Stimulated activated CD4-positive, alpha-beta T cell treated with anti-CD3 and anti-CD28 coated beads, Interleukin-4, amount 100 ng/mL, for 48 hours (primary cell): Measurements from ENCODE around the gene RBM25.
"Not testable (repeated sequence)": the region's sequence is repeated elsewhere in the genome, so short reads cannot be mapped to it uniquely, and the experiment has no call there.

ENCODE experiments used
- DNase-seq, 2 donors: peaks; one replicate each; pipeline ENCODE4 v3.0.0-alpha.2; 2020; ENCODE audit warnings: low read depth in 2 of 2

The RBM25 gene

GRCh38 chr14:73058224-73058921, at the start of gene RBM25:
Gene RBM25 (plus strand): TSS chr14:73058534. CDS start chr14:73071642, 13,108 bp downstream.
- peak; percentile 89 to 93 for DNase-seq

GRCh38 chr14:73011189-73011588, 47.1 kb upstream of the RBM25 start:
- not testable (repeated sequence) for DNase-seq

DNA sequence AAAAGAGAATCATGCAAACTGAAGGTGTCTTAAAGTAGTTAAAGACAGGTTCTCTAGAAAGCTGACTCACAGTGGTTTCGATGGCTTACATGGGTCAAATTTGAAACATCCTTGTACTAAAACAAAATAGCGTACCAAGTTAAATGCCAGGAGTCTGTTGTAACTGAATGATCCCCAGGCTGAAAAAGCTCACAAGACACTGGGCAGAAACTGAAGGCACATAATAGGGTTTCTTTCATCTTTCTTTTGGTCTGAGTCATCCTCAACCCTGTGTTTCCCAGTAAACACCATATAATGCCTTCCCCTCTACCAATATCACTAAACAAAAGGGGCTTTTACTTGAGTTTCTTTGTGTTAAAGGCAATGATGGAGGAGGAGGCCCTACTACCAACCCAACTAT, 44.2 kb upstream of the RBM25 start:
- DNase-seq, result no peak

GRCh38 chr14:73015552-73015951, 42.8 kb upstream of the RBM25 start:
- DNase-seq, result not testable (repeated sequence)

DNA sequence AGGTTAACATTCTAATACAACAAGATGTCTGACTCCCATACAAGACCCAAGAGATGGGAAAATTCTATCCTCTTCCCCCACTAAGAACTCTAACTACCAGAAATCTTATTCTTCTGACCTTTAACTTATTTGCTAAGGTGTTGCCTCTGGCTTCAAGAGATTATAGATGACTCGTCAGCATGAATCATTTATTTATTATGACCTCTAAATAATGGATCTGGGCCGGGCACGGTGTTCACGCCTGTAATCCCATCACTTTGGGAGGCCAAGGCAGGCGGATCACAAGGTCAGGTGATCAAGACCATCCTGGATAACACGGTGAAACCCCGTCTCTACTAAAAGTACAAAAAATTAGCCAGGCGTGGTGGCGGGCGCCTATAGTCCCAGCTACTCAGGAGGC, 42.3 kb upstream of the RBM25 start:
- DNase-seq, result not testable (repeated sequence)

DNA sequence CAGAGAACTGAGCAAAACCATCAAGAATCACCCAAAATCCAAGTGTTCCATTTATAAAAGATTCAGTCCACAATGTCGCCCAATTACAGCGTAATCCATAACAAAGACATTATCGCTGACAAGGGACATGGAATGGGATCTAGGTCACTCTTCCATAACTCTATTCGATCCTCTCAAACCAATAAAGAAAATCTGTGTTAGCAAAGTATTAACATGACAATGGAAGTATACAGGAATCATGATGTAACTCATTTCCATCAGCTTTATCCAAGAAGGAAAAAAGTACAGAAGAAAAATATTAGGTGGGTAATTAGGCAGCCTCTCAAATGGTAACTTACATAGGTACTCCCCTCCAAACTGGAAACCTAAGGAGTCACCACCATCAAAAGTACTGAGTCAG, 36.3 kb upstream of the RBM25 start:
- DNase-seq, result no peak

GRCh38 chr14:73025544-73025943, 32.8 kb upstream of the RBM25 start:
- DNase-seq, result no peak

- DNase-seq, result no peak
Observed at GRCh38 chr14:73026243-73026844, 32.0 kb upstream of the RBM25 start.

GRCh38 chr14:73026845-73027542, 31.3 kb upstream of the RBM25 start, which contains the start of gene ZFYVE1:
Gene ZFYVE1 (minus strand): TSS chr14:73027106. CDS start chr14:73024508, 2,598 bp downstream.
- peak; percentile 80 to 92 for DNase-seq

DNA sequence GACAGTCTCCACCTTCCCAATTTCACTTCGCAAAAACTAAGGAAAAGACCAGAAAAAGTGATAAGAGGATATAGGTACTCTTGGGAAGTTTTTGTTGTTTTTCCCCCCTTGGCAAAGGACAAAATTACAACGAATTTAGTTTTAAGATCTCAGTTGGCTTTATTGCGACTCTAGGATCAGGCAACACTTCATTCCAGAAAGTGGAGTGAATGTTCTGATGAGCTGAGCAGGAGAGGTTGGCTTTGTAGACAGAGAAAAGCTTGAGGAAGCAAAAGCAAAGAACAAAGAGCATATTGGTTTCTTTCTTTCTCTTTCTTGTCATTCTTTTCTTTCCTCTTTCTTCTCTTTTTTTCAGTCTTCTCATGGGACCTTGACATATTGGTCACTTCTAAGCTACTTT, 30.8 kb upstream of the RBM25 start:
- DNase-seq, result no peak

GRCh38 chr14:73027984-73028383, 30.4 kb upstream of the RBM25 start:
- DNase-seq, result no peak

- not testable (repeated sequence) for DNase-seq
Observed at GRCh38 chr14:73036706-73037450, 21.5 kb upstream of the RBM25 start.

DNA sequence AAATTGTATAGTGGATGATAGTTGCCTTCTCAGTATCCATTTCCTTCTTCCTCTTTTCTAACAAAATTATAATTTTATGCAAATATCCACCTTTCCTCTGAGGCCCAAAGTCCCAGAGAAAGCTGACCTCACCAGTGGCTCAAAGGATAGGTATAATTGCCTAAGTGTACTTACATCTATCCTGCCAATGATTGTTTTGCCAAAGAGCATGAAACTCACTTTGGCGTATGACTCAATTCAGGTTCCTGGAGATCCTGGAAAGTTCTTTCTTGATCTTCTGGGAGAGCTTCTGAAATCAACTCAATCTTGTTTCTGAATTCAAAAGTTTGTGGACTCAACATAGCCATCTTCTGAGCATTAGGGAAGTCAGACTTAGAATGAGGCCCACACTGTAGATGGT, 10.5 kb upstream of the RBM25 start:
- DNase-seq, result no peak

- no peak for DNase-seq
Observed at GRCh38 chr14:73049428-73049827, 8.9 kb upstream of the RBM25 start.

- no peak for DNase-seq
Observed at GRCh38 chr14:73055251-73055650, 3.1 kb upstream of the RBM25 start.

GRCh38 chr14:73057944-73058223, 450 bp upstream of the RBM25 start:
- DNase-seq, result no peak

GRCh38 chr14:73058922-73059673, 764 bp downstream of the RBM25 start:
- DNase-seq, result no peak

DNA sequence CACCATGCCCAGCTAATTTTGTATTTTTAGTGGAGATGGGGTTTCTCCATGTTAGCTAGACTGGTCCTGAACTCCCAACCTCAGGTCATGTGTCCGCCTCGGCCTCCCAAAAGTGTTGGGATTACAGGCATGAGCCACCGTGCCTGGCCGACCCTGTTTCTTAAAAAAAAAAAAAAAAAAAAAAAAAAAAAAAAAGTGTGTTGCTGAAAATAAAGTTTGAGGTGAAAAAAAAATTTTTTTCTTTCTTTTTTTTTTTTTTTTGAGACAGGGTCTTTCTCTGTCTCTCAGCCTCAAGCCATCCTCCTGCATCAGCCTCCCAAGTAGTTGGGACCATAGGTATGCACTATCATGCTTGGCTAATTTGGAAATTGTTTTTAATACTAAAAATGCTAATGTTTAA, 11.3 kb downstream of the RBM25 start:
- no peak for DNase-seq

DNA sequence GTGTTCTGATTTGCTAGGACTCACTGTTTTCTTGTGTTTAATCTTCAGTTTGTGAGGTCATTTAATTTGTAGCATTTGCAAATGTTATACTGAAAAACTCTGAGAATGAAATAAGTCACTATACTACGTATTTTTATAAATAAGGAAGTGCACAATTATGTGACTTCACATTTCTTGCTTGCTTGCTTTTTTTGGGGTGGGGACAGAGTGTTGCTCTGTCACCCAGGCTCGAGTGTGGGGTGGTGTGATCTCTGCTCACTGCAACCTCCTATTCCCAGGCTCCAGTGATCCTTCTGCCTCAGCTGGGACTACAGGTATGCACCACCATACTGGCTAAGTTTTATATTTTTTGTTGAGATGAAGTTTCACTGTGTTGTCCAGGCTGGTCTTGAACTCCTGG, 32.7 kb downstream of the RBM25 start:
- DNase-seq, result no peak

- DNase-seq, result no peak
Observed at GRCh38 chr14:73097421-73097820, 39.1 kb downstream of the RBM25 start.

GRCh38 chr14:73100334-73100733, 42.0 kb downstream of the RBM25 start:
- no peak for DNase-seq
